Parathyroid adenoma (tissue), 2 donors: ENCODE results near the gene PTPN2.

Experiments
- H2AFZ ChIP-seq: fragments of 300-600 bp; sonication (generic); one replicate; pipeline ENCODE4 v1.7.0; 2017; ENCODE audit warnings: antibody characterized with exemption, mild to moderate bottlenecking
- H3K27ac ChIP-seq: fragments of 300-600 bp; sonication (generic); one replicate; pipeline ENCODE4 v1.7.0; 2017
- H3K27me3 ChIP-seq: fragments of 300-600 bp; sonication (generic); one replicate; pipeline ENCODE4 v1.7.0; 2017; ENCODE audit warnings: low read length; ENCODE audit not compliant: control insufficient read depth, insufficient read depth
- H3K36me3 ChIP-seq: fragments of 300-600 bp; sonication (generic); one replicate; pipeline ENCODE4 v1.7.0; 2017; ENCODE audit warnings: low read length; ENCODE audit not compliant: control insufficient read depth, insufficient read depth
- H3K4me1 ChIP-seq: fragments of 300-600 bp; sonication (generic); one replicate; pipeline ENCODE4 v1.7.0; 2017; ENCODE audit warnings: control low read depth
- H3K4me2 ChIP-seq: fragments of 300-600 bp; sonication (generic); one replicate; pipeline ENCODE4 v1.7.0; 2017; ENCODE audit warnings: low read length
- H3K4me3 ChIP-seq: fragments of 300-600 bp; sonication (generic); one replicate; pipeline ENCODE4 v1.7.0; 2017; ENCODE audit warnings: low read depth, low read length
- H3K79me2 ChIP-seq: fragments of 300-600 bp; sonication (generic); one replicate; pipeline ENCODE4 v1.7.0; 2017; ENCODE audit warnings: control low read depth
- H3K9ac ChIP-seq: fragments of 300-600 bp; sonication (generic); one replicate; pipeline ENCODE4 v1.7.0; 2017; ENCODE audit warnings: mild to moderate bottlenecking
- H3K9me3 ChIP-seq: fragments of 300-600 bp; sonication (generic); one replicate; pipeline ENCODE4 v1.7.0; 2017; ENCODE audit warnings: low read length; ENCODE audit not compliant: control insufficient read depth
- CTCF ChIP-seq: fragments of 300-600 bp; sonication (generic); IDR thresholded peaks from one replicate; pipeline ENCODE4 v1.7.0; 2017; ENCODE audit warnings: antibody characterized with exemption, mild to moderate bottlenecking
- donor health status: primary hyperparathyroidism.

Gene PTPN2

GRCh38 chr18:12820506-12820905, 63.5 kb downstream of the PTPN2 start:
- TF ChIP-seq CTCF: no peak
- H3K4me2 ChIP-seq: no peak overlapping the region
- no peak overlapping the region for H3K9ac ChIP-seq
- H3K4me3 ChIP-seq: no peak overlapping the region
- no peaks in the 10 kb centered on the region for H3K27me3 ChIP-seq
- no peaks in the 10 kb centered on the region for H3K4me1 ChIP-seq
- no peaks in the 10 kb centered on the region for H3K36me3 ChIP-seq
- no peaks in the 10 kb centered on the region for H3K9me3 ChIP-seq
- H2AFZ ChIP-seq: no peak overlapping the region
- no peaks in the 10 kb centered on the region for H3K79me2 ChIP-seq
- no peak overlapping the region for H3K27ac ChIP-seq

- Histone ChIP-seq H3K79me2 (no peaks in the 10 kb centered on the region), H3K27me3 (no peaks in the 10 kb centered on the region), H3K36me3 (no peaks in the 10 kb centered on the region), H3K4me1 (no peaks in the 10 kb centered on the region), H3K4me2 (no peak overlapping the region), H3K27ac (no peak overlapping the region), H3K4me3 (no peak overlapping the region), H3K9me3 (no peaks in the 10 kb centered on the region), H2AFZ (no peak overlapping the region), H3K9ac (no peak overlapping the region)
- no peak for TF ChIP-seq CTCF
These were observed 64.2 kb downstream of the PTPN2 start for GRCh38 chr18:12819841-12820240.

GRCh38 chr18:12819322-12819721, 64.7 kb downstream of the PTPN2 start:
- no peaks in the 10 kb centered on the region for H3K4me1 ChIP-seq
- TF ChIP-seq CTCF: no peak
- H3K4me2 ChIP-seq: no peak overlapping the region
- H3K9me3 ChIP-seq: no peaks in the 10 kb centered on the region
- no peak overlapping the region for H3K27ac ChIP-seq
- H2AFZ ChIP-seq: no peak overlapping the region
- no peak overlapping the region for H3K9ac ChIP-seq
- no peaks in the 10 kb centered on the region for H3K27me3 ChIP-seq
- H3K79me2 ChIP-seq: no peaks in the 10 kb centered on the region
- no peak overlapping the region for H3K4me3 ChIP-seq
- H3K36me3 ChIP-seq: no peaks in the 10 kb centered on the region

- no peaks in the 10 kb centered on the region for H3K27me3 ChIP-seq
- H3K4me1 ChIP-seq: no peaks in the 10 kb centered on the region
- no peaks in the 10 kb centered on the region for H3K36me3 ChIP-seq
- H3K4me3 ChIP-seq: no peak overlapping the region
- no peaks in the 10 kb centered on the region for H3K79me2 ChIP-seq
- H3K9ac ChIP-seq: no peak overlapping the region
- TF ChIP-seq CTCF: no peak
- H2AFZ ChIP-seq: no peak overlapping the region
- H3K9me3 ChIP-seq: no peaks in the 10 kb centered on the region
- no peak overlapping the region for H3K4me2 ChIP-seq
- H3K27ac ChIP-seq: no peak overlapping the region
These were observed 65.8 kb downstream of the PTPN2 start for GRCh38 chr18:12818243-12818642.

- no peaks in the 10 kb centered on the region for H3K27me3 ChIP-seq
- no peaks in the 10 kb centered on the region for H3K79me2 ChIP-seq
- no peak overlapping the region for H3K9ac ChIP-seq
- no peak overlapping the region for H3K4me2 ChIP-seq
- no peak overlapping the region for H3K27ac ChIP-seq
- H2AFZ ChIP-seq: no peak overlapping the region
- H3K9me3 ChIP-seq: no peaks in the 10 kb centered on the region
- no peaks in the 10 kb centered on the region for H3K36me3 ChIP-seq
- TF ChIP-seq CTCF: no peak
- no peak overlapping the region for H3K4me3 ChIP-seq
- H3K4me1 ChIP-seq: no peaks in the 10 kb centered on the region
These were observed 67.6 kb downstream of the PTPN2 start for GRCh38 chr18:12816451-12816850.
